Urinary bladder (tissue), 4 donors: ENCODE data around the gene TRAIP. TPM values are rescaled to one million over a fixed set of nuclear protein-coding genes. Genes with fewer than 3 reads are reported as not detected.
"Not testable (repeated sequence)": the region's sequence is repeated elsewhere in the genome, so short reads cannot be mapped to it uniquely, and the experiment has no call there.

ENCODE experiments used
- DNase-seq: peaks from one replicate; pipeline ENCODE4 v3.0.0-alpha.2; 2015; ENCODE audit errors: extremely low spot score
- H3K27ac ChIP-seq: one replicate; pipeline ENCODE4 v1.5.1; 2013; ENCODE audit warnings: low read depth, mild to moderate bottlenecking, moderate library complexity
- H3K36me3 ChIP-seq: one replicate; pipeline ENCODE4 v1.6.1; 2013; ENCODE audit warnings: mild to moderate bottlenecking, moderate library complexity; ENCODE audit not compliant: insufficient read depth
- H3K4me1 ChIP-seq: one replicate; pipeline ENCODE4 v1.6.1; 2013; ENCODE audit warnings: mild to moderate bottlenecking, moderate library complexity; ENCODE audit not compliant: insufficient read depth
- H3K4me3 ChIP-seq: one replicate; pipeline ENCODE4 v1.5.1; 2013; ENCODE audit warnings: low read depth, low read length
- WGBS: extraction: QIAGEN DNeasy Blood & Tissue Kit; methylation state at CpG from one replicate; pipeline ENCODE4 v1.1.7; 2013; 5-methylcytosine and 5-hydroxymethylcytosine counted together
- polyA plus RNA-seq: library from polyadenylated mRNA; stranded (reverse); fragments of 200-250 nt; gene quantifications from one replicate; pipeline ENCODE4 v1.2.3, GENCODE V29; 2013
- total RNA-seq: library from RNA; depleted of rRNA; stranded (reverse); fragments of >200 nt; gene quantifications from one replicate; pipeline ENCODE4 v1.2.3, GENCODE V29; 2014
- donor health status: healthy with polysubstance abuse.
- donor health status: healthy.

The TRAIP gene, protein sequence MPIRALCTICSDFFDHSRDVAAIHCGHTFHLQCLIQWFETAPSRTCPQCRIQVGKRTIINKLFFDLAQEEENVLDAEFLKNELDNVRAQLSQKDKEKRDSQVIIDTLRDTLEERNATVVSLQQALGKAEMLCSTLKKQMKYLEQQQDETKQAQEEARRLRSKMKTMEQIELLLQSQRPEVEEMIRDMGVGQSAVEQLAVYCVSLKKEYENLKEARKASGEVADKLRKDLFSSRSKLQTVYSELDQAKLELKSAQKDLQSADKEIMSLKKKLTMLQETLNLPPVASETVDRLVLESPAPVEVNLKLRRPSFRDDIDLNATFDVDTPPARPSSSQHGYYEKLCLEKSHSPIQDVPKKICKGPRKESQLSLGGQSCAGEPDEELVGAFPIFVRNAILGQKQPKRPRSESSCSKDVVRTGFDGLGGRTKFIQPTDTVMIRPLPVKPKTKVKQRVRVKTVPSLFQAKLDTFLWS
- total RNA-seq = 6.8 TPM
- polyA plus RNA-seq = 2.6 TPM

DNA sequence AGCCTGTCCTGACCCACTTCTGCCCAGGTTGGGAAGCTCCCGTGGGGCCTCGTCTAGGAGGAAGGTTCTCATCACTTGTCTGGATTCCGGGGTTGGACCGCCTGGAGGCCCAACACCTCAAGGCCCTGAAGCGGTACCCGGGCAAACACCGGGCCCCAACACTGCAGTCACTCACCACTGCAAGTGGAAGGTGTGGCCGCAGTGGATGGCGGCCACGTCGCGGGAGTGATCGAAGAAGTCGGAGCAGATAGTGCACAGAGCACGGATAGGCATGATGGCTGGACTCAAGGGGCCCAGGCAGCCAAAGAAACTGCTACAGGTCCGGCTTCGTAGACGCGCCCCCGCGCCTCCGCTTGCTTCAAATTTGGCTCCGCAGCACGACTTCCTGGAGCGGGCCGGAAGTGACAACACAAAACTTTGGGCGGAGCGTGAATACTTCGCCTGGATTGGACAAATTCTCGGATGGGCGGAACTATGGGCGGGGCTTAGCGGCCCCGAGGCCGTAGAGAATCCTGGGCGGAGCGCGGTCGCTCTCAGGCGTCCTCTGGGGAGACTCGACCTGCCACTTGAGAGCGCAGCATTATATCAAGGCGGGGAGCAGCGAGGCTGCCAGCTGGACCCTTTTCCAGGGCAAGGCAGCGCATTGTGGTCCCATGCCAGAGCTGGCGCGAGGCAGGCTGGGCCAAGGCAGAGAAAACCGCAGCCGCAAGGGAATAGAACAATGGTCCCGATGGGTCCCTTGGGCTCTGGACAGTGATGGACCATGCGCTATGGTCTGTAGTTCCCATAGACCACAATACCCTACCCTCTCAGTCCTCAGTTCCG, at the start of gene TRAIP:
Gene TRAIP, minus strand, starts transcription at position 384 of the 825 bp plus-strand sequence. Its CDS starts 111 bp downstream, at position 273.
- WGBS = 2% methylated on average over 52 of the region's 52 CpGs
- no peaks in the 10 kb centered on the region for H3K36me3 ChIP-seq
- no peak within 1 kb of the TSS for H3K27ac ChIP-seq
- peak; percentile 92 for DNase-seq
- H3K4me1 ChIP-seq = no peaks in the 10 kb centered on the region
- H3K4me3 ChIP-seq = peak within 1 kb of the TSS; percentile 53

DNA sequence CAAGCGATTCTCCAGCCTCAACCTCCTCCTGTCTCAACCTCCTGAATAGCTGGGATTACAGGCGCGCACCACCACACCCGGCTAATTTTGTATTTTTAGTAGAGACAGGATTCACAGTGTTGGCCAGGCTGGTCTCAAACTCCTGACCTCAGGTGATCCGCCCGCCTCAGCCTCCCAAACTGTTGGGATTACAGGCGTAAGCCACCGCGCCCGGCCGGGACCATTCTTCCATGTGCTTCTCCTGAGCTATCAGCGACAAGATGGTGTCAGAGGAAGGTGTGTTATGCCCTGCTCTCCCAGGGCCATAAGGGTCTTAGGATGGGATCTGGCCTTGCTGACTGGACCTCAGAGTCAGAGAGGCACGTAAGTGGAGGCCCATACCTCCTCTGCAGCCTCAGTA, 48.1 kb upstream of the TRAIP start:
- WGBS = 93% methylated on average over 13 of the region's 13 CpGs
- DNase-seq, H3K4me1 ChIP-seq, H3K36me3 ChIP-seq, H3K27ac ChIP-seq, H3K4me3 ChIP-seq: not testable (repeated sequence)

DNA sequence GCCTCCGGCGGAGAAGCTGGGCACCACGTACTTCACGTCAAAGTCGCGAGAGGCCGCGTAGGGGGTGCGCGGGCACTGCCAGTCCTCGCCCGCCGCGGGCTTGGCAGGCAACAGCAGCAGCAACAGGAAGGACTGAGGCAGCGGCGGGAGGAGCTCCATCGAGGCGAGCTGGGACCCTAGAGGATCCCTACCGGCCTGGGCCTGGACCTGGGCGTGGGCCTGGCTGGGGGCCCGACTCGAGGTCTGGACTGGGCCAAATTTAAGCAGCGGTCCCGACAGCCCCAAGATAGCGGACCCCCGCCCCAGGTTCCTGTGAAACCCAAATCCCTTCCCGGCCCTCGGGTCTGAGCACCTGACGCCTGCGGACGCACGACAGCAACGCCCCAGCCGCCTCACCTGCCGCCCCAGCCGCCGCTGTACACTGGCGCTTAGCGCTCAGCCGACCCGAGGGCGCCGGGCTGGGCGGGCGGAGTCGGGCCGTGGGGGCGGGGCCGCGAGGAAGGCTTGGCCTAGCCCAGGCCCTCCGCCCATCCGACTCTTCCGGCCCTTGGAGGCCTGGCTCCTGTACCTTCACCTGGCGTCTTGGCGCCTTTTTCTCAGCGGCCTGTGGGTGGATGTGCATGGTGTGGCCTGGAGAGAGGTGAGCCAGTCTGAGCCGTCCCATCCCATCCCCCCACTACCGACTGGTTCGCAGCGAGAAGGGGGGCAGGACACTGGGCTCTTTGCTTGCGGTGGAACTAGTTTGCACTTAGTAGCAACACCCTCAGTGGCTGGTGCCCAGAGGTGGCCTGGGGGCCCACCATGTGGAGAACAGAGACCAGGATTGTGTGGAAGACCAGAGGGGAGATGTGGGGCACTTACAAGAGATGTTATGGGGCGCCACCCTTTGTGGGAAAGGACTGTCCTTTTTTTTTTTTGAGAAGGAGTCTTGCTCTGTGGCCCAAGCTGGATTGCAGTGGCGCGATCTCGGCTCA, 47.4 kb upstream of the TRAIP start, which contains the start of gene MST1R:
Gene MST1R, minus strand, starts transcription at position 423 of the 974 bp plus-strand sequence. Its CDS starts 264 bp downstream, at position 159.
- no peak for DNase-seq
- no peaks in the 10 kb centered on the region for H3K4me1 ChIP-seq
- peak within 1 kb of the TSS; percentile 24 for H3K4me3 ChIP-seq
- H3K27ac ChIP-seq = peak within 1 kb of the TSS; percentile 64
- H3K36me3 ChIP-seq = no peaks in the 10 kb centered on the region
- 33% methylated on average over 65 of the region's 65 CpGs for WGBS

DNA sequence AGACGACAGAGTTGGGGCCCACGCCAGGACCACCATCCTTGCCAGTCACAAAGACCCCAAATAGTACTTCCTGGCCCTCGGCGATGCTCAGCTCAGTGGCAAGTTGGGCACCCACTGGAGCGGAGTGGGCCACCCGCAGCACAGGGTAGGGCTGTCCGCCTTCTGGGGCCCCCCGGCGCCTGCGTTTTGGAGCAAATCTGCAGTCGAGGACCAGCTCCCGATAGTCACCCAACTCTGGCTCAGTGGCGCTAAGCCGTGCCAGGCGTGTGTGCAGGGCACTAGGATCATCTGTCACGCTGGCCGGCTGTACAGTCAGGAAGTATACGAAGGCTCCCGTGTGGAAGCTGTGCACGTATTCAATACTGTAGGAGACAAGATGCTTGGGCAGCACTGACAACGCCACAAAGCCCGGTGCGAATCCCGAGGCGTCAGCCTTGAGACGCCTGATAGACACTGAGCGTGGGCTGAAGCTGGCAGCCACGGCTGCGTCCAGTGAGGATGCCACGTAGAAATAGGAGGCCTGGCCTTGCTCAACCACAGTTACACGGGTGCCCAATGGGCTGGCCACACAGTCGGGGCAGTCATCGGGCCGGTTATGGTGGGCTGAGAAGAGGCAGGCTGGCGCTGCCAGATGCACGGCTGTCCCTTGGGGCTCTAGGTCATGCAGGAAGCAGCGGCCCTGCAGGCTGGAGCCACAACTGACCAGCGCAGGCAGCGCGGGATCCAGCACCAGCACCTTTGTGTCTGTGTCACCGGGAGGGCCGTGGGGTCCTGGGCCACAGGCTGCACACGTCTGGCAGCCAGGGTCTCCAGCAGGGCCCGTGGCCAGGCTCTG, 46.4 kb upstream of the TRAIP start:
- Histone ChIP-seq H3K4me3 (no peak overlapping the region), H3K36me3 (no peaks in the 10 kb centered on the region), H3K4me1 (no peaks in the 10 kb centered on the region), H3K27ac (no peak overlapping the region)
- 93% methylated on average over 44 of the region's 44 CpGs for WGBS
- DNase-seq = no peak

DNA sequence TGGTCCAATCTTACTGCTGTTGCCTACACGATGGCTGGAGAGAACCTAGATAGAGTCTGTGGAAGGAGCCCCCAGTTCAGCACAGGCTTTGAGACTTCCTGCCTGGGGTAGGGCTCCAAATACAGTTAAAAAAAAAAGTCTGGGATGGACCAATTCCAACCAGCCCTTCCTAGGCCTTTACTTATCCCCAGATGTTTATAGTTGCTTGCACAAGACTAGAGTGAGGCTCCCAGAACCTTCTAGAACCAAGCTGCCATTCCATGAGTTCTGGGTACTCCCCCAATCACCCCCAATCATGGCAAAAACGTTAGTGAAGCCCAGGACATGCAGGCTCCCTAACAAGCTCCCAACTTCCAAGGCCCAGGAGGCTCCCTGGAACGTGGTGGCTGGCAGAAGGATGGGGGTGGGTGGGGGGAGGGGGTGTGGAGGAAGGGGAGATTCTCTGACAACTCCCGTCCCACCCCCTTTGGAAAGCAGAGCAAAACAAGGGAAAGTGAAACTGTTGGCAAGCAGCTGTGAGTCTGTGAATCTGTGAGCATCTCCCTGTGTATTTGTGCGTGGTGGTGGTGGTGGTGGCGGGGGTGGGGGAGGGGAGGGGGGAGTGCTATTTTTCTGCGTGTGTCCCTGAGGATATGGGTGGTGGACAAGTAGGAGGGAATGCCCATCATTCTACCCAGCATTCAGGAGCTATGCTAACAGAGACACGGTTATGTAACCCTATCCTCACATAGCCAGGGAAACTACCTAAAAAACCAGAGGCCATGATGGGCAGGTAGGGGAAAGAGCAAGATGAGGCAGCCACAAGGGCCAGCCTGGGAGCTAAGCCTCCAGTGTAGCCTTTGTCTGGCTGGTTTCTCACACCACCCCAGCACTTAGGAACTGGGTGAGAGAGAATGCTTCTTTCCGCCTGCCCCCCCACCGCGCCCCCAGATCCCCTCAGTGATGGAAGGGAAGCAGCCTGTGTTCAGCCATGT, 45.3 kb upstream of the TRAIP start:
- peak overlapping the region; percentile 47 for H3K27ac ChIP-seq
- 55% methylated on average over 11 of the region's 11 CpGs for WGBS
- no peaks in the 10 kb centered on the region for H3K36me3 ChIP-seq
- H3K4me3 ChIP-seq = no peak overlapping the region
- H3K4me1 ChIP-seq = no peaks in the 10 kb centered on the region
- no peak for DNase-seq

DNA sequence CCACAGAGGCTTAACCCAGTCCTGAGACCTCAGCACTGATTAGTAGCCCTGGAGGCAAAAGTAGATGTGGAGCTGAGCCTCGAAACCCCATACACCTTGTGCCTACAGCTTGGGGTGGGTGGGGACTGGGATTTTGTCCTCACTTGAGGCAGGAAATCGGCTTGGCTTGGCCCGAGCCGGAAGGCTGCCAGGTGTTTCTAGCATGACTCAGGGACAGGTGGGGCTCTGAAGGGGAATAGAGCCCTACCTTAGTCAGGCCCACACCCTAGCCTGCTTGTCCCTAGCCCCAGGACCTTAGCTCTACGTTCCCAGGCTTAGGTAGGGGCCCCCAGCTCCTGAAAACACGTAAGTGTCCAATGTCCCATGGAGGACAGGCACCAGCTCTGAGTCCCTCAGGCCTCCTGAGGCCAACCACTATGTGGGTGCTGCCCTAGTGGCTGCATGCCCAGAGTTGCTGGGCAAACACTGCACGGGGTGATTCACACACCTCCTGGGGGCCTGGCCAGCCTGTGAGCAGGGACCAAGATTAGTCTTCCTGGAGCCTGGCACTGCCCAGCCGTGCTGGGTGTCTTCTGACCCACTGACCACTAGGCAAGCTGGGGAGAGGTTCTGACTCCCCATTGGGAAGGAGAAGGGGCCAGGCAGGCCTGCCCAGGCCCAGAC, 44.3 kb upstream of the TRAIP start:
- no peak for DNase-seq
- Histone ChIP-seq H3K4me1 (no peaks in the 10 kb centered on the region), H3K27ac (peak overlapping the region; percentile 71), H3K36me3 (no peaks in the 10 kb centered on the region), H3K4me3 (no peak overlapping the region)
- 75% methylated on average over 8 of the region's 8 CpGs for WGBS

DNA sequence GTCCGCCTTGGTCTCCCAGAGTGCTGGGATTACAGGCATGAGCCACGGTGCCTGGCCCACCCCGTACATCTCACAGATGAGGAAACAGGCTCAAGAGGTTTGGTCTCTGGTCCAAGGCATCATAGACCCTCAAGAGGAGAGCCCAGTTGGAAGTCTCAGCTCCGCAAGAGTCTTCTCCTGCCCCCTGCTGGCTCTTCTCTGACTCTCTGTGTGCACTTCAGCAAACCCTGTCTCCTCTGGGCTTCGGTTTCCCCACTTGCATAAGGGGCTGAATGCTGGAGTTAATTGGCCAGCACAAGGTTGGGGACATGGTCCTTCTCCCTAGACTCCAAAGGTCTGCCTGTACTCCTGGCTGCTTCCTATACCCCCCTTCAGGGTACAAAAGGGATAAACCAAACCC, 43.5 kb upstream of the TRAIP start:
- WGBS = 66% methylated on average over 5 of the region's 5 CpGs
- Histone ChIP-seq H3K4me3 (no peak overlapping the region), H3K36me3 (no peaks in the 10 kb centered on the region), H3K4me1 (no peaks in the 10 kb centered on the region), H3K27ac (peak overlapping the region; percentile 61)
- DNase-seq = no peak

DNA sequence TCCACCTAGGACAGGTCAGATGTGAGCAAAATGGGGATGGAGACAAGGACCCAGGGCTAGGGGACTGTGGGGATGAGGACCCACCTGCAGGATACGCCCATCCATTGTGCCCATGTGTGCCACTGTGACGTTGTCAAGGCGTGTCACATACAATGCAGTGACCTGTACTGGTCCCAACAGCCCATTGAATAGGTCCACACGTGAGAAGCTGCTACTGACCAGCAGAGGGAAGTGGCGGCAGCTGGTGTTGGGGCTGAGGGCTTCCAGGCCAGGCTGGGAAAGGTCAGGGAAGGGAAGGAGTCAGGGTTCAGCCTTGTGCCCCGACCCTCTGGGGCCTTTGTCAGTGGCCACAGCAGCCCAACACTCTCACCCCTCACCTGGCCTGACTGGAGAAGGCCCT, 42.6 kb upstream of the TRAIP start:
- 79% methylated on average over 6 of the region's 6 CpGs for WGBS
- no peaks in the 10 kb centered on the region for H3K4me1 ChIP-seq
- H3K36me3 ChIP-seq = no peaks in the 10 kb centered on the region
- no peak for DNase-seq
- no peak overlapping the region for H3K27ac ChIP-seq
- no peak overlapping the region for H3K4me3 ChIP-seq

DNA sequence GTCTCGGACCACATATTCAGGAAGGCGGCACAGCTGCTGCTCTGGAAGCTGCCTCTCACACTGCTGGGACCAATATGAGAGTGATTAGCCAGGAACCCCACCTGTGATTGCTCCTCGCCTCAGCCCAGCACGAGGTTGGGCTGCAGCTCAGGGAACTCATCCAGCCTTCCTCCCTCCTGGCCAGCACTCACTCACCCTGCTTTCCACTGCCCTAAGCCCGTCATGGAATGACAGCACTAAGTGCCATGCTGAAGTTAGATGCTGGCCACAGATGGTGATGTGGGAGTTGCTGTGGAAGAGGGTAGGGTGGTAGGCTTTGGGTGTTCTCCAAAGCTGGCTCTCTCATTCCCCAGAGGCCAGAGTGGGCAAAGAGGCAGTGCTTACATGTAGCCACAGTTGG, 40.0 kb upstream of the TRAIP start:
- Histone ChIP-seq H3K36me3 (no peaks in the 10 kb centered on the region), H3K27ac (no peak overlapping the region), H3K4me1 (no peaks in the 10 kb centered on the region), H3K4me3 (no peak overlapping the region)
- WGBS = 75% methylated on average over 5 of the region's 5 CpGs
- DNase-seq = no peak

DNA sequence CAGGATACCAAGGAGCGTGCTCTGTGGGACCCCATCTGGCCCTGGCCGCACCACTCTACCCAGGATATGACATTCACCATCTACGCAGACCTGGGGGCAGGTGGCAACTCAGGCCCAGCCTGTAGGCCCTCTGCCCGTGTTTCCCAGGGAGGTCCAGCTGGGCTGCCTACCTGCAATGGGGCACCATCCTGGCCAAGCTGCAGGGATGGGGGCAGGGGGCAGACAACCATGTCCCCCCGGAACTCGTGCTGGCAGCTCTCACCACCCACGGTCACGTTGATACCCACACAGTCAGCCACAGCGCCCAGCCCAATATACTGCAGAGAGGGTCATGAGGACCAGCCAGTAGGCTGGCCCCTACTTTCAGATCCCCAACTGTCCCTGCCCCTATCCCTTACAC, 39.4 kb upstream of the TRAIP start:
- no peak overlapping the region for H3K4me3 ChIP-seq
- no peaks in the 10 kb centered on the region for H3K4me1 ChIP-seq
- 92% methylated on average over 9 of the region's 9 CpGs for WGBS
- H3K27ac ChIP-seq = no peak overlapping the region
- no peak for DNase-seq
- H3K36me3 ChIP-seq = no peaks in the 10 kb centered on the region

DNA sequence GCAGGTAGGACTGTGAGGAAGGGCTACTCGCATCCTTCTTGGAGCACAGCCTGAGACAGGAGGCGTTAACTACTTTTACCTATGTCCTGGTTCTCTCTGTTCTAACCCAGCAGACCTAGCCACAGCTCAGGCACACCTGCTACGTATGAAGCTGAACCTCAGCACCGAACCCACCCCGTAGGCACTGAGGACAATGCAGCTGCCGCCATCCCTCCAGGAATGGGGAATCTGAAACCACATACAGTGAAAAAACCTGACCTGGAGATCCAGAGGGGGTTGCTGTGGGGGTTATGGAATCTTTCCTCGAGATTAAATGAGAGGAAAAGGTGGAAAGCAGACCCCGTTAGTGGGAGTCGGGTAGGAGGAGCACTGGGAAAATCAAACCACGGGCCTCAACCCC, 32.9 kb upstream of the TRAIP start:
- no peak overlapping the region for H3K27ac ChIP-seq
- 77% methylated on average over 10 of the region's 10 CpGs for WGBS
- H3K4me3 ChIP-seq = no peak overlapping the region
- no peaks in the 10 kb centered on the region for H3K4me1 ChIP-seq
- no peaks in the 10 kb centered on the region for H3K36me3 ChIP-seq
- no peak for DNase-seq
